Epithelial cell of prostate (primary cell): Measurements from ENCODE around the gene ERN2.

Experiments
- DNase-seq: peaks from one replicate; pipeline ENCODE4 v3.0.0-alpha.2; 2011; ENCODE audit warnings: low read depth, low spot score
- H3K27ac ChIP-seq: fragments of 450-650 bp; 2 replicates; pipeline ENCODE4 v1.5.1; 2017; ENCODE audit warnings: mild to moderate bottlenecking

The ERN2 gene

GRCh38 chr16:23650674-23651416, 62.2 kb downstream of the ERN2 start:
- no peak overlapping the region for H3K27ac ChIP-seq
- DNase-seq = no peak

GRCh38 chr16:23642246-23642774, 70.7 kb downstream of the ERN2 start:
- no peak for DNase-seq
- peak overlapping the region; percentile 62 for H3K27ac ChIP-seq

GRCh38 chr16:23640931-23641765, 71.9 kb downstream of the ERN2 start, which contains the start of the genes DCTN5 and PALB2:
Gene DCTN5 (plus strand): TSS chr16:23641466. CDS start chr16:23641543, 77 bp downstream.
Gene PALB2 (minus strand): TSS chr16:23641310. CDS start chr16:23641157, 153 bp downstream.
- H3K27ac ChIP-seq = peak within 1 kb of the TSS; percentile 62
- DNase-seq = peak; percentile 64

GRCh38 chr16:23640615-23640930, 72.4 kb downstream of the ERN2 start:
- peak overlapping the region; percentile 62 for H3K27ac ChIP-seq
- DNase-seq = no peak
